ENCODE data around the gene S100A7.

Gene S100A7

GRCh38 chr1:153460551-153460950 lies at the start of gene S100A7:
S100A7 (minus strand) TSS chr1:153460651; CDS start chr1:153459013, 1,638 bp downstream.
- Histone ChIP-seq H3K79me2 (ENCODE audit: control insufficient read depth, low read length) (no peaks in the 10 kb centered on the region), H3K4me2 (ENCODE audit: low read length) (no peak within 1 kb of the TSS), H4K20me1 (ENCODE audit: control insufficient read depth, insufficient read depth, low read depth, low read length) (no peaks in the 10 kb centered on the region), H3K27me3 (ENCODE audit: control insufficient read depth, low read length) (no peaks in the 10 kb centered on the region), H3K9me2 (replicated peaks; ENCODE audit: control insufficient read depth, low read length) (no peaks in the 10 kb centered on the region), H3K9me3 (ENCODE audit: control insufficient read depth, insufficient read depth, low read length) (no peaks in the 10 kb centered on the region), H3K4me3 (ENCODE audit: low read length) (no peak within 1 kb of the TSS), H3K36me3 (ENCODE audit: control insufficient read depth, low read length) (no peaks in the 10 kb centered on the region), H3K27ac (ENCODE audit: low read depth, low read length) (no peak within 1 kb of the TSS), H3K4me1 (ENCODE audit: control insufficient read depth, low read length) (no peaks in the 10 kb centered on the region), H3F3A (ENCODE audit: control insufficient read depth, insufficient read depth) (no peaks in the 10 kb centered on the region)
- no peak for TF ChIP-seq EZH2phosphoT487 (IDR thresholded peaks at IDR 0.05; ENCODE audit: borderline replicate concordance, low read length)
- no peak for TF ChIP-seq CTCF (IDR thresholded peaks at IDR 0.05; ENCODE audit: low read depth, low read length, poor library complexity, severe bottlenecking)

GRCh38 chr1:153509729-153510354 lies 49.4 kb upstream of the S100A7 start:
- Histone ChIP-seq H3K4me3 (ENCODE audit: low read length) (no peak overlapping the region), H3K36me3 (ENCODE audit: control insufficient read depth, low read length) (no peaks in the 10 kb centered on the region), H3F3A (ENCODE audit: control insufficient read depth, insufficient read depth) (no peaks in the 10 kb centered on the region), H3K79me2 (ENCODE audit: control insufficient read depth, low read length) (no peaks in the 10 kb centered on the region), H3K9me3 (ENCODE audit: control insufficient read depth, insufficient read depth, low read length) (no peaks in the 10 kb centered on the region), H3K9me2 (replicated peaks; ENCODE audit: control insufficient read depth, low read length) (no peaks in the 10 kb centered on the region), H4K20me1 (ENCODE audit: control insufficient read depth, insufficient read depth, low read depth, low read length) (no peaks in the 10 kb centered on the region), H3K27me3 (ENCODE audit: control insufficient read depth, low read length) (no peaks in the 10 kb centered on the region), H3K4me2 (ENCODE audit: low read length) (no peak overlapping the region), H3K4me1 (ENCODE audit: control insufficient read depth, low read length) (peaks cover 5% of the 10 kb centered on the region; the same call in 1 of the 2 replicates), H3K27ac (ENCODE audit: low read depth, low read length) (no peak overlapping the region)
- TF ChIP-seq CTCF (IDR thresholded peaks at IDR 0.05; ENCODE audit: low read depth, low read length, poor library complexity, severe bottlenecking) (peak; percentile 94), EZH2phosphoT487 (IDR thresholded peaks at IDR 0.05; ENCODE audit: borderline replicate concordance, low read length) (no peak)

GRCh38 chr1:153509036-153509435 lies 48.6 kb upstream of the S100A7 start:
- Histone ChIP-seq H3K27me3 (ENCODE audit: control insufficient read depth, low read length) (peaks cover 3% of the 10 kb centered on the region; the same call in 1 of the 2 replicates), H3K27ac (ENCODE audit: low read depth, low read length) (no peak overlapping the region), H3K9me2 (replicated peaks; ENCODE audit: control insufficient read depth, low read length) (no peaks in the 10 kb centered on the region), H3F3A (ENCODE audit: control insufficient read depth, insufficient read depth) (no peaks in the 10 kb centered on the region), H3K9me3 (ENCODE audit: control insufficient read depth, insufficient read depth, low read length) (no peaks in the 10 kb centered on the region), H4K20me1 (ENCODE audit: control insufficient read depth, insufficient read depth, low read depth, low read length) (no peaks in the 10 kb centered on the region), H3K4me3 (ENCODE audit: low read length) (no peak overlapping the region), H3K36me3 (ENCODE audit: control insufficient read depth, low read length) (no peaks in the 10 kb centered on the region), H3K4me2 (ENCODE audit: low read length) (no peak overlapping the region), H3K4me1 (ENCODE audit: control insufficient read depth, low read length) (peaks cover 5% of the 10 kb centered on the region; the same call in 1 of the 2 replicates), H3K79me2 (ENCODE audit: control insufficient read depth, low read length) (no peaks in the 10 kb centered on the region)
- no peak for TF ChIP-seq EZH2phosphoT487 (IDR thresholded peaks at IDR 0.05; ENCODE audit: borderline replicate concordance, low read length)
- no peak for TF ChIP-seq CTCF (IDR thresholded peaks at IDR 0.05; ENCODE audit: low read depth, low read length, poor library complexity, severe bottlenecking)

Measured in DOHH2 (cell line).